ENCODE data around the gene GALNT9.

Gene GALNT9

DNA sequence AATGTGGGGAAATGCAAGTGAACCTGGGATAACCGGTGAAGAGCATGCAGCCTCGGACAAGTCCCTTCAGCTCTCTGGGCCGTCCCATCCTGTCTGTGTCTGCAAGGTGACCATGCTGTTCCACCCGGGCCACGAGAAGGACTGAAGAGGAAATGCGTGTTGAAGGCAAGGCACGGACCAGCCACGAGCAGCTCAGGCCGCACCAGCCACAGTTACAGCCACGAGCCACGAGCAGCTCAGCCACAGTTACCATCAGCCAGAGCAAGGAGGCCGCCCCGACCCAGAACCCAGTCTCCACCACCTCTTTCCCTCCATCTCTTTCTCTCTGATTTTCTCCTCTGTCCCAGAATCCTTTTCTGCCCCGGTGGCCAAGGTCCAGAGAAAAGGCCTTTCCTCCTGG lies 18.8 kb upstream of the GALNT9 start:
- no peak for ATAC-seq
- TF ChIP-seq BACH2 (CRISPR knock-in tag; IDR thresholded peaks at IDR 0.05; ENCODE audit: borderline replicate concordance): no peak
- TF ChIP-seq ARNTL (CRISPR knock-in tag; IDR thresholded peaks at IDR 0.05; ENCODE audit: borderline replicate concordance, low read depth): no peak
- no peak for TF ChIP-seq GLIS3 (CRISPR knock-in tag; IDR thresholded peaks at IDR 0.05)
- TF ChIP-seq, protein P1, sequence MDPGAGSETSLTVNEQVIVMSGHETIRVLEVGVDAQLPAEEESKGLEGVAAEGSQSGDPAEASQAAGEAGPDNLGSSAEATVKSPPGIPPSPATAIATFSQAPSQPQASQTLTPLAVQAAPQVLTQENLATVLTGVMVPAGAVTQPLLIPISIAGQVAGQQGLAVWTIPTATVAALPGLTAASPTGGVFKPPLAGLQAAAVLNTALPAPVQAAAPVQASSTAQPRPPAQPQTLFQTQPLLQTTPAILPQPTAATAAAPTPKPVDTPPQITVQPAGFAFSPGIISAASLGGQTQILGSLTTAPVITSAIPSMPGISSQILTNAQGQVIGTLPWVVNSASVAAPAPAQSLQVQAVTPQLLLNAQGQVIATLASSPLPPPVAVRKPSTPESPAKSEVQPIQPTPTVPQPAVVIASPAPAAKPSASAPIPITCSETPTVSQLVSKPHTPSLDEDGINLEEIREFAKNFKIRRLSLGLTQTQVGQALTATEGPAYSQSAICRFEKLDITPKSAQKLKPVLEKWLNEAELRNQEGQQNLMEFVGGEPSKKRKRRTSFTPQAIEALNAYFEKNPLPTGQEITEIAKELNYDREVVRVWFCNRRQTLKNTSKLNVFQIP (CRISPR knock-in tag; IDR thresholded peaks at IDR 0.05; ENCODE audit: borderline replicate concordance, low read depth): no peak
- no peak for TF ChIP-seq ZC3H10 (CRISPR knock-in tag; IDR thresholded peaks at IDR 0.05)
- TF ChIP-seq, protein P2, sequence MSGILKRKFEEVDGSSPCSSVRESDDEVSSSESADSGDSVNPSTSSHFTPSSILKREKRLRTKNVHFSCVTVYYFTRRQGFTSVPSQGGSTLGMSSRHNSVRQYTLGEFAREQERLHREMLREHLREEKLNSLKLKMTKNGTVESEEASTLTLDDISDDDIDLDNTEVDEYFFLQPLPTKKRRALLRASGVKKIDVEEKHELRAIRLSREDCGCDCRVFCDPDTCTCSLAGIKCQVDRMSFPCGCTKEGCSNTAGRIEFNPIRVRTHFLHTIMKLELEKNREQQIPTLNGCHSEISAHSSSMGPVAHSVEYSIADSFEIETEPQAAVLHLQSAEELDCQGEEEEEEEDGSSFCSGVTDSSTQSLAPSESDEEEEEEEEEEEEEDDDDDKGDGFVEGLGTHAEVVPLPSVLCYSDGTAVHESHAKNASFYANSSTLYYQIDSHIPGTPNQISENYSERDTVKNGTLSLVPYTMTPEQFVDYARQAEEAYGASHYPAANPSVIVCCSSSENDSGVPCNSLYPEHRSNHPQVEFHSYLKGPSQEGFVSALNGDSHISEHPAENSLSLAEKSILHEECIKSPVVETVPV (CRISPR knock-in tag; IDR thresholded peaks at IDR 0.05): no peak
- TF ChIP-seq ISL1 (CRISPR knock-in tag; IDR thresholded peaks at IDR 0.05): no peak
- TF ChIP-seq, protein P3, sequence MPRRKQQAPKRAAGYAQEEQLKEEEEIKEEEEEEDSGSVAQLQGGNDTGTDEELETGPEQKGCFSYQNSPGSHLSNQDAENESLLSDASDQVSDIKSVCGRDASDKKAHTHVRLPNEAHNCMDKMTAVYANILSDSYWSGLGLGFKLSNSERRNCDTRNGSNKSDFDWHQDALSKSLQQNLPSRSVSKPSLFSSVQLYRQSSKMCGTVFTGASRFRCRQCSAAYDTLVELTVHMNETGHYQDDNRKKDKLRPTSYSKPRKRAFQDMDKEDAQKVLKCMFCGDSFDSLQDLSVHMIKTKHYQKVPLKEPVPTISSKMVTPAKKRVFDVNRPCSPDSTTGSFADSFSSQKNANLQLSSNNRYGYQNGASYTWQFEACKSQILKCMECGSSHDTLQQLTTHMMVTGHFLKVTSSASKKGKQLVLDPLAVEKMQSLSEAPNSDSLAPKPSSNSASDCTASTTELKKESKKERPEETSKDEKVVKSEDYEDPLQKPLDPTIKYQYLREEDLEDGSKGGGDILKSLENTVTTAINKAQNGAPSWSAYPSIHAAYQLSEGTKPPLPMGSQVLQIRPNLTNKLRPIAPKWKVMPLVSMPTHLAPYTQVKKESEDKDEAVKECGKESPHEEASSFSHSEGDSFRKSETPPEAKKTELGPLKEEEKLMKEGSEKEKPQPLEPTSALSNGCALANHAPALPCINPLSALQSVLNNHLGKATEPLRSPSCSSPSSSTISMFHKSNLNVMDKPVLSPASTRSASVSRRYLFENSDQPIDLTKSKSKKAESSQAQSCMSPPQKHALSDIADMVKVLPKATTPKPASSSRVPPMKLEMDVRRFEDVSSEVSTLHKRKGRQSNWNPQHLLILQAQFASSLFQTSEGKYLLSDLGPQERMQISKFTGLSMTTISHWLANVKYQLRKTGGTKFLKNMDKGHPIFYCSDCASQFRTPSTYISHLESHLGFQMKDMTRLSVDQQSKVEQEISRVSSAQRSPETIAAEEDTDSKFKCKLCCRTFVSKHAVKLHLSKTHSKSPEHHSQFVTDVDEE (CRISPR knock-in tag; IDR thresholded peaks at IDR 0.05): no peak
- no peak for TF ChIP-seq ZNF70 (CRISPR knock-in tag; IDR thresholded peaks at IDR 0.05)
- no peak for TF ChIP-seq ZFP3 (CRISPR knock-in tag; IDR thresholded peaks at IDR 0.05)

DNA sequence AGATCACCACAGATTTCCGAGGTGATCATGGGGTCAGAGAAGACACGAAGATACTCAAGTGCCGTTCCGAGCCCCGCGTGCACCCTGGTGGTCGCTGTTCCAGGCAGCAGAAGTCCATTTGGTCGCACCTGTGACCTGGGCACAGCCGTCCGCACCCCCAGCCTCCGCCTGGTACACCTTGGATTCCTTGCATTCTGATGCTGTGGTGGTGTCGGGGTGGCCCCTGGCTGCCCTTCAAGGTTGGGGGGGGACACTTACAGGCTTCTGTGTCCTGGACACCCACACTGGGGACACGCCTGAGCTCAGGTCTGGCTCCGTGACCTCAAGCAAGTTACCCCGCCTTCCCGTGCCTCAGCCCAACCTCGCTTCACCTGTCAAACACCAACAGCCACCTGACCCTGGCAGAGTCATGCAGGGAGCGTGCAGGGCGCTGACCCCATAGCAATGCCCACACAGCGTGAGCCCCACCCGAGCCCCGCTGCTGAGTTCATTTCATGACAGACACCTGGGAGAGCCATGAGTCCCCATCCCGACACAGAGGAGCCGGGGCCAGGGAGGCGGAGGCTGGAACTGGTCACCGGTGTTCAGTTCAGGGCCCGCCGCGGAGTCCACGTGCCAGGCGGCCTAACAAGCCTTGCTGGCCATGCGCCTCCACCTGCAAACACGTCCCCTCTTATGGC lies 17.9 kb upstream of the GALNT9 start:
- no peak for ATAC-seq
- TF ChIP-seq ESRRG (CRISPR knock-in tag; IDR thresholded peaks at IDR 0.05) (no peak), SNAI2 (CRISPR knock-in tag; IDR thresholded peaks at IDR 0.05) (no peak), CSDC2 (CRISPR knock-in tag; IDR thresholded peaks at IDR 0.05) (no peak), RARB (CRISPR knock-in tag; IDR thresholded peaks at IDR 0.05) (no peak), TCF4 (CRISPR knock-in tag; IDR thresholded peaks at IDR 0.05; ENCODE audit: borderline replicate concordance) (no peak), BACH2 (CRISPR knock-in tag; IDR thresholded peaks at IDR 0.05; ENCODE audit: borderline replicate concordance) (no peak), ZFP3 (CRISPR knock-in tag; IDR thresholded peaks at IDR 0.05) (no peak), PPARA (CRISPR knock-in tag; IDR thresholded peaks at IDR 0.05; ENCODE audit: borderline replicate concordance) (no peak), OSR1 (CRISPR knock-in tag; IDR thresholded peaks at IDR 0.05) (no peak), ARNTL (CRISPR knock-in tag; IDR thresholded peaks at IDR 0.05; ENCODE audit: borderline replicate concordance, low read depth) (no peak), ZNF8 (CRISPR knock-in tag; IDR thresholded peaks at IDR 0.05) (no peak), ISL1 (CRISPR knock-in tag; IDR thresholded peaks at IDR 0.05) (no peak)
- TF ChIP-seq, protein P1 (CRISPR knock-in tag; IDR thresholded peaks at IDR 0.05; ENCODE audit: borderline replicate concordance, low read depth): no peak
- TF ChIP-seq, protein P3 (CRISPR knock-in tag; IDR thresholded peaks at IDR 0.05): no peak
- TF ChIP-seq, protein P4, sequence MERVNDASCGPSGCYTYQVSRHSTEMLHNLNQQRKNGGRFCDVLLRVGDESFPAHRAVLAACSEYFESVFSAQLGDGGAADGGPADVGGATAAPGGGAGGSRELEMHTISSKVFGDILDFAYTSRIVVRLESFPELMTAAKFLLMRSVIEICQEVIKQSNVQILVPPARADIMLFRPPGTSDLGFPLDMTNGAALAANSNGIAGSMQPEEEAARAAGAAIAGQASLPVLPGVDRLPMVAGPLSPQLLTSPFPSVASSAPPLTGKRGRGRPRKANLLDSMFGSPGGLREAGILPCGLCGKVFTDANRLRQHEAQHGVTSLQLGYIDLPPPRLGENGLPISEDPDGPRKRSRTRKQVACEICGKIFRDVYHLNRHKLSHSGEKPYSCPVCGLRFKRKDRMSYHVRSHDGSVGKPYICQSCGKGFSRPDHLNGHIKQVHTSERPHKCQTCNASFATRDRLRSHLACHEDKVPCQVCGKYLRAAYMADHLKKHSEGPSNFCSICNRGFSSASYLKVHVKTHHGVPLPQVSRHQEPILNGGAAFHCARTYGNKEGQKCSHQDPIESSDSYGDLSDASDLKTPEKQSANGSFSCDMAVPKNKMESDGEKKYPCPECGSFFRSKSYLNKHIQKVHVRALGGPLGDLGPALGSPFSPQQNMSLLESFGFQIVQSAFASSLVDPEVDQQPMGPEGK (CRISPR knock-in tag; IDR thresholded peaks at IDR 0.05; ENCODE audit: borderline replicate concordance): no peak
